Memory B cell (primary cell): ENCODE results near the gene PRR18.
"Not testable (repeated sequence)": the region's sequence is repeated elsewhere in the genome, so short reads cannot be mapped to it uniquely, and the experiment has no call there.

Source experiments
- ATAC-seq: fragments of 150-1000 bp; cut with Tn5 transposase; 2 replicates; pipeline ENCODE4 v1.10.0; 2021; ENCODE audit warnings: low read depth, mild to moderate bottlenecking, moderate library complexity
- DNase-seq, 2 donors: peaks; one replicate each; pipeline ENCODE4 v3.0.0; 2022; ENCODE audit warnings: low spot score in 2 of 2
- H3K27ac Mint-ChIP-seq: one replicate; pipeline ENCODE4 v1.8.0; 2022; ENCODE audit warnings: mild to moderate bottlenecking, moderate library complexity, mixed read lengths
- H3K27me3 Mint-ChIP-seq: one replicate; pipeline ENCODE4 v1.8.0; 2022; ENCODE audit warnings: mixed read lengths
- H3K36me3 Mint-ChIP-seq: one replicate; pipeline ENCODE4 v1.8.0; 2022; ENCODE audit warnings: mild to moderate bottlenecking, mixed read lengths
- H3K4me1 Mint-ChIP-seq: one replicate; pipeline ENCODE4 v1.8.0; 2022; ENCODE audit warnings: mixed read lengths
- H3K4me3 Mint-ChIP-seq: one replicate; pipeline ENCODE4 v1.8.0; 2022; ENCODE audit warnings: mild to moderate bottlenecking, moderate library complexity, mixed read lengths
- H3K9me3 Mint-ChIP-seq: one replicate; pipeline ENCODE4 v1.8.0; 2022; ENCODE audit warnings: mixed read lengths

PRR18 gene, protein sequence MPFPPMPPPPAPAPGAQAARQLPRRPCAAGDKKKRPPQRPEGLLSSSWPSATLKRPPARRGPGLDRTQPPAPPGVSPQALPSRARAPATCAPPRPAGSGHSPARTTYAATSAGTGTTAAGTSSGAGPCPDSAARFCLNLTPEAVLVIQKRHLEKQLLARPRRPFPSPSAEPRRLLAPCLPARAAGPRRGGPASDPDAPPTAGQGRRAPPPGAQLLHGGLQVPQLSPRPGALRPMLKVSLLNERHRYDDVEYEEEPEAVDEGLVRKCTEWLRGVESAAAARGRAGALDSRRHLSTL

GRCh38 chr6:166308033-166308768, at the start of gene PRR18:
Gene PRR18, minus strand, starts transcription at chr6:166308392. Its CDS starts 250 bp downstream, at chr6:166308142.
- peak; percentile 60 for ATAC-seq
- H3K27me3 Mint-ChIP-seq = peaks cover 4% of the 10 kb centered on the region
- H3K4me1 Mint-ChIP-seq = peaks cover 5% of the 10 kb centered on the region
- H3K4me3 Mint-ChIP-seq = peak within 1 kb of the TSS; percentile 79
- no peaks in the 10 kb centered on the region for H3K36me3 Mint-ChIP-seq
- no peak within 1 kb of the TSS for H3K27ac Mint-ChIP-seq
- H3K9me3 Mint-ChIP-seq = no peaks in the 10 kb centered on the region
- peak; percentile 17 to 48 for DNase-seq

DNA sequence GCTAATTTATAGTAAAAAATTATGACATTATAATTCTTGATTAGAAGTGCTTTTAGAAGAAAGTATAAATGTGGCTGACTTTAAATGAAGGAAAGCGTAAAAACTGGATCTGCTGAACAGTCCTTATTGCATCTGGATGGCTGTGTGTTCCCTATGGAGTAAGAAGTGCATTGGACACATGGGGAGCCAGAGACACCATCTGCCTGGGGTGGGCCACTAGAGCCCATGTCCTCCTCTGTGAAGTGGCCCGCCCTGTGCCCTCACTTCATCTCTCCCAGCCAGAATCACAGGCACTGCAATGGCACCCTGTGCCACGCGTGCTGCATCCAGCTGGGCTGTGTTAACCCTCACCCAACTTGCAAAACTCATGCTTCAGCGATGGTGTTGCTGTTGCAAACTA, 47.4 kb upstream of the PRR18 start:
- Mint-ChIP-seq H3K4me3 (no peak overlapping the region), H3K27me3 (peaks cover 4% of the 10 kb centered on the region), H3K9me3 (peaks cover 3% of the 10 kb centered on the region), H3K4me1 (peaks cover 8% of the 10 kb centered on the region), H3K27ac (no peak overlapping the region), H3K36me3 (no peaks in the 10 kb centered on the region)
- DNase-seq (no peak), ATAC-seq (no peak)

- no peaks in the 10 kb centered on the region for H3K36me3 Mint-ChIP-seq
- H3K9me3 Mint-ChIP-seq = peaks cover 3% of the 10 kb centered on the region
- ATAC-seq = no peak
- no peak for DNase-seq
- H3K4me3 Mint-ChIP-seq = no peak overlapping the region
- H3K27me3 Mint-ChIP-seq = peaks cover 4% of the 10 kb centered on the region
- no peak overlapping the region for H3K27ac Mint-ChIP-seq
- peaks cover 8% of the 10 kb centered on the region for H3K4me1 Mint-ChIP-seq
Observed at GRCh38 chr6:166354965-166355364, 46.8 kb upstream of the PRR18 start.

DNA sequence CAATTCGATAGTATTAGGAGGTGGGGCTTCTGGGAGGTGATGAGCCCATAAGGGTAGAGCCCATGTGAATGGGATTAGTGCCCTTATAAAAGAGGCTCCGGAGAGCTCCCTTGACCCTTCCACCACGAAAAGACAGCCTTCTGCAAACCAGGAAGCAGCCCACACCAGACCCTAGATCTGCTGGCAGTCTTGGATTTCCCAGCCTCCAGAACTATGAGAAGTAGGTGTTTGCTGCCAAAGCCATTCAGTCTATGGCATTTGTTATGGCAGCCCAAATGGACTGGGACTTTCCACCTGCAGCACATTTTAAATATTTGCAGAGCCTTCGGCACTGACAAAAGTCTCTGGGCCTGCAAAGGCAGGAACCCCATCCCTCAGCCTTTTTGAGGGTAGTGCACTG, 46.0 kb upstream of the PRR18 start:
- H3K9me3 Mint-ChIP-seq = peaks cover 3% of the 10 kb centered on the region
- peaks cover 4% of the 10 kb centered on the region for H3K27me3 Mint-ChIP-seq
- no peak overlapping the region for H3K27ac Mint-ChIP-seq
- peaks cover 2% of the 10 kb centered on the region for H3K36me3 Mint-ChIP-seq
- no peak for DNase-seq
- no peak for ATAC-seq
- no peak overlapping the region for H3K4me3 Mint-ChIP-seq
- H3K4me1 Mint-ChIP-seq = peaks cover 8% of the 10 kb centered on the region

DNA sequence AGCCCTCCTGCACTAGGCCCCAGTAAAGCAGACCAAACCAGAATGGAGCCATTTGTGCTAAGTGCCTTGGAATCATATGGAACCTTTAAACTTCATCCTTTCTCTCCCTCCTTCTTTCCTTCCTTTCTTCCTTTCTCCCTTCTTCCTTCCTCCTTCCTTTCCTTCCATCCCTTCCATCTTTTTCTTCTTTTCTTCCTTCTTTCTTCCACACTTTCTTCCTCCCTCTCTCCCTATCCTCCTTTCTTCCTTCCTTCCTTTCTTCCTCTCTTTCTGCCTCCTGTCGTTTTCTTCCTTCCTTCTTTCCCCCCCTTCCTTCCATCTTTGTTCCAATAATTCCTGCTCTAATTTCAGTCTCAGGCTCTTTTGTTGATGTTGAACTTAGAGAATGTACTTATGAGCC, 45.3 kb upstream of the PRR18 start:
- H3K27me3 Mint-ChIP-seq = peaks cover 2% of the 10 kb centered on the region
- no peak for ATAC-seq
- peaks cover 3% of the 10 kb centered on the region for H3K9me3 Mint-ChIP-seq
- H3K4me1 Mint-ChIP-seq = peaks cover 8% of the 10 kb centered on the region
- no peak overlapping the region for H3K27ac Mint-ChIP-seq
- H3K4me3 Mint-ChIP-seq = no peak overlapping the region
- H3K36me3 Mint-ChIP-seq = peaks cover 2% of the 10 kb centered on the region
- DNase-seq = no peak

DNA sequence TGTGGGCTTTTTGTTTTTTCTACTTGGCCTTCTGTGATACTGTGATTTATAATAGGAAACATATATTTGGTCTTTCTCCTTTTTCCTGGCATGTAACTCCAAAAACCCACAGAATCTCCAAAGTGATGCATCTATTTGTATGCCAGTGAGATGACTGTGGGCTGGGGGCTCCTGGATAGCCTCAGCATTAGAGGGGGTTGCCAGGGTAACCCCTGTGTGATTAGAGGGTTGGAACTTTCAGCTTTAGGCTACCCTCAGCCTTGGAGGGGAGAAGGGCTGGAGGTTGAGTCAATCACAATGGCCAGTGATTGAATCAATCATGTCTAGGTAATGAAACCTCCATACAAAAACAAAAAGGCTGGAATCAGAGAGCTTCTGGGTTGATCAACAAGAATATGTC, 44.7 kb upstream of the PRR18 start:
- Mint-ChIP-seq H3K4me3 (no peak overlapping the region), H3K27me3 (no peaks in the 10 kb centered on the region), H3K9me3 (no peaks in the 10 kb centered on the region), H3K36me3 (peaks cover 2% of the 10 kb centered on the region), H3K4me1 (peaks cover 8% of the 10 kb centered on the region), H3K27ac (no peak overlapping the region)
- DNase-seq = no peak
- ATAC-seq = no peak

DNA sequence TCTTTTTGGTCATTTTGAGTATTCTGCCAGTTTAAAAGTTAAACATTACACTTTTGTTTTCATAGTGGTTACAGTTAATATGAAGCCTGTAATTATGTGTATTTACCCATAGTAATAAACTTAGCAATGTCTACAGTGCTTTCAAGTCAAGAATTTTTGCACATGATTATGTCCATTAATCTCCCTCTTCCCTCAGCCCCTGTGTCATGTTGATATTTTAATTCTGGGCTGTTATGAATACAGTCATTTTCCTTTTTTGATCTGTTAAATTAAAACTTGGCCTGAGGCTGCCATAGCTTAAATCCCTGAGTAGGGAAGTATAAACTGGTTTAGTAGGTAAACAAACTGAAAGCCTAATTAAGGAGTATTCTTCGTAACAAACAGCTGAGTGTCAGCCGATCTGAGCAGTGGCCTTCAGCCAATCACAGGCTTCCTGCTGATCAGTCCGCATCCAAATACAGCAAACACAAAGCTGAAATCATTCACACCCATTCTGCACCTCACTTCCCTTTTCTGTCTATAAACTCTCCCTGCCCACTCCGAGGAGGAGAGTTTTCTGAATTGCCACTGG, 43.6 kb upstream of the PRR18 start:
- Mint-ChIP-seq H3K27me3 (no peaks in the 10 kb centered on the region), H3K36me3 (peaks cover 2% of the 10 kb centered on the region), H3K4me3 (peak overlapping the region; percentile 65), H3K27ac (peak overlapping the region; percentile 77), H3K4me1 (peaks cover 8% of the 10 kb centered on the region), H3K9me3 (no peaks in the 10 kb centered on the region)
- DNase-seq = peak in 1 of 2 donors; percentile 42
- peak; percentile 100 for ATAC-seq

- Mint-ChIP-seq H3K9me3 (no peaks in the 10 kb centered on the region), H3K4me3 (no peak overlapping the region), H3K27ac (no peak overlapping the region), H3K27me3 (no peaks in the 10 kb centered on the region), H3K36me3 (peaks cover 2% of the 10 kb centered on the region), H3K4me1 (peaks cover 8% of the 10 kb centered on the region)
- DNase-seq = no peak
- no peak for ATAC-seq
Observed at GRCh38 chr6:166348305-166348949, 40.2 kb upstream of the PRR18 start.

- DNase-seq = no peak
- no peak for ATAC-seq
- H3K27ac Mint-ChIP-seq = no peak overlapping the region
- H3K9me3 Mint-ChIP-seq = no peaks in the 10 kb centered on the region
- H3K36me3 Mint-ChIP-seq = peaks cover 2% of the 10 kb centered on the region
- no peak overlapping the region for H3K4me3 Mint-ChIP-seq
- peaks cover 8% of the 10 kb centered on the region for H3K4me1 Mint-ChIP-seq
- no peaks in the 10 kb centered on the region for H3K27me3 Mint-ChIP-seq
Observed at GRCh38 chr6:166346965-166347364, 38.8 kb upstream of the PRR18 start.

GRCh38 chr6:166346449-166346848, 38.3 kb upstream of the PRR18 start:
- Mint-ChIP-seq H3K36me3 (peaks cover 2% of the 10 kb centered on the region), H3K4me3 (no peak overlapping the region), H3K27ac (no peak overlapping the region), H3K27me3 (no peaks in the 10 kb centered on the region), H3K4me1 (peaks cover 6% of the 10 kb centered on the region), H3K9me3 (no peaks in the 10 kb centered on the region)
- DNase-seq (no peak), ATAC-seq (no peak)

- H3K4me1 Mint-ChIP-seq, DNase-seq, H3K4me3 Mint-ChIP-seq, ATAC-seq, H3K9me3 Mint-ChIP-seq, H3K36me3 Mint-ChIP-seq, H3K27me3 Mint-ChIP-seq, H3K27ac Mint-ChIP-seq: not testable (repeated sequence)
Observed at GRCh38 chr6:166345672-166346071, 37.5 kb upstream of the PRR18 start.

GRCh38 chr6:166344921-166345320, 36.7 kb upstream of the PRR18 start:
- H3K4me3 Mint-ChIP-seq, H3K27me3 Mint-ChIP-seq, DNase-seq, H3K36me3 Mint-ChIP-seq, H3K4me1 Mint-ChIP-seq, H3K9me3 Mint-ChIP-seq, ATAC-seq: not testable (repeated sequence)
- peak overlapping the region; percentile 62 for H3K27ac Mint-ChIP-seq

- no peak for ATAC-seq
- Mint-ChIP-seq H3K36me3 (no peaks in the 10 kb centered on the region), H3K27ac (no peak overlapping the region), H3K4me1 (peaks cover 8% of the 10 kb centered on the region), H3K9me3 (no peaks in the 10 kb centered on the region), H3K27me3 (no peaks in the 10 kb centered on the region), H3K4me3 (no peak overlapping the region)
- DNase-seq = no peak
Observed at GRCh38 chr6:166344240-166344639, 36.0 kb upstream of the PRR18 start.

- Mint-ChIP-seq H3K4me3 (peak overlapping the region; percentile 82), H3K27me3 (no peaks in the 10 kb centered on the region), H3K4me1 (peaks cover 12% of the 10 kb centered on the region), H3K9me3 (no peaks in the 10 kb centered on the region), H3K36me3 (no peaks in the 10 kb centered on the region), H3K27ac (peak overlapping the region; percentile 77)
- peak in 1 of 2 donors; percentile 46 for DNase-seq
- ATAC-seq = peak; percentile 57
Observed at GRCh38 chr6:166343150-166343487, 34.9 kb upstream of the PRR18 start.
